WI38 (cell line): ENCODE measurements around the gene TMA7.
"Not testable (repeated sequence)": the region's sequence is repeated elsewhere in the genome, so short reads cannot be mapped to it uniquely, and the experiment has no call there.

Experiments used
- H3K4me3 ChIP-seq: 2 replicates; pipeline ENCODE4 v1.5.1; 2011; ENCODE audit warnings: low read depth, mild to moderate bottlenecking, control low read depth, low read length
- CTCF ChIP-seq: IDR thresholded peaks from 2 replicates; pipeline ENCODE4 v1.5.1; 2012; ENCODE audit warnings: low read depth, mild to moderate bottlenecking, control low read depth, low read length

The TMA7 gene

GRCh38 chr3:48477959-48478520 lies 38.0 kb downstream of the TMA7 start:
- TF ChIP-seq CTCF: no peak
- no peak overlapping the region for H3K4me3 ChIP-seq

GRCh38 chr3:48478626-48479555 lies 38.8 kb downstream of the TMA7 start:
- no peak for TF ChIP-seq CTCF
- no peak overlapping the region for H3K4me3 ChIP-seq

- not testable (repeated sequence) for H3K4me3 ChIP-seq
Measured at GRCh38 chr3:48480891-48481290, 40.8 kb downstream of the TMA7 start.

GRCh38 chr3:48482822-48483221 lies 42.8 kb downstream of the TMA7 start:
- H3K4me3 ChIP-seq: not testable (repeated sequence)

GRCh38 chr3:48486952-48487351 lies 46.9 kb downstream of the TMA7 start:
- H3K4me3 ChIP-seq: no peak overlapping the region
- no peak for TF ChIP-seq CTCF

GRCh38 chr3:48492461-48493202 lies 52.6 kb downstream of the TMA7 start:
- TF ChIP-seq CTCF: no peak
- no peak overlapping the region for H3K4me3 ChIP-seq

GRCh38 chr3:48493203-48493501 lies 53.1 kb downstream of the TMA7 start:
- no peak for TF ChIP-seq CTCF
- H3K4me3 ChIP-seq: no peak overlapping the region
